SJSA1 (cell line): ENCODE data around the gene NCOA7. TPM values are rescaled to one million over a fixed set of nuclear protein-coding genes. Genes with fewer than 3 reads are reported as not detected.
"Not testable (repeated sequence)": the region's sequence is repeated elsewhere in the genome, so short reads cannot be mapped to it uniquely, and the experiment has no call there.

Source experiments
- DNase-seq, 2 experiments: peaks; one replicate each; pipeline ENCODE4 v3.0.0-alpha.2; 2015 to 2020; ENCODE audit warnings: low spot score in 2 of 2, low read depth in 1 of 2
- H3K27ac ChIP-seq: fragments of 250-450 bp; sonication (Bioruptor Pico); 2 replicates; pipeline ENCODE4 v1.5.1; 2020; ENCODE audit warnings: mild to moderate bottlenecking, moderate library complexity
- H3K27me3 ChIP-seq: fragments of 250-450 bp; sonication (Bioruptor Pico); replicated peaks from 2 replicates; pipeline ENCODE4 v1.5.1; 2020; ENCODE audit warnings: mild to moderate bottlenecking, moderate library complexity
- H3K36me3 ChIP-seq: fragments of 250-450 bp; sonication (Bioruptor Pico); 2 replicates; pipeline ENCODE4 v1.5.1; 2020; ENCODE audit warnings: mild to moderate bottlenecking
- H3K4me1 ChIP-seq: fragments of 250-450 bp; sonication (Bioruptor Pico); replicated peaks from 2 replicates; pipeline ENCODE4 v1.6.1; 2021; ENCODE audit warnings: mild to moderate bottlenecking
- H3K4me3 ChIP-seq: fragments of 250-450 bp; sonication (Bioruptor Pico); 2 replicates; pipeline ENCODE4 v1.5.1; 2020; ENCODE audit warnings: mild to moderate bottlenecking
- H3K9me3 ChIP-seq: fragments of 250-450 bp; sonication (Bioruptor Pico); replicated peaks from 2 replicates; pipeline ENCODE4 v1.5.1; 2020; ENCODE audit warnings: mild to moderate bottlenecking
- total RNA-seq: library from RNA; depleted of rRNA; stranded (reverse); fragments of >200 nt; shearing (Covaris generic); gene quantifications from 2 replicates; pipeline ENCODE4 v1.2.3, GENCODE V29; 2014

NCOA7 gene
- total RNA-seq, 1 experiment from 2014 or later: 8.5 TPM

DNA sequence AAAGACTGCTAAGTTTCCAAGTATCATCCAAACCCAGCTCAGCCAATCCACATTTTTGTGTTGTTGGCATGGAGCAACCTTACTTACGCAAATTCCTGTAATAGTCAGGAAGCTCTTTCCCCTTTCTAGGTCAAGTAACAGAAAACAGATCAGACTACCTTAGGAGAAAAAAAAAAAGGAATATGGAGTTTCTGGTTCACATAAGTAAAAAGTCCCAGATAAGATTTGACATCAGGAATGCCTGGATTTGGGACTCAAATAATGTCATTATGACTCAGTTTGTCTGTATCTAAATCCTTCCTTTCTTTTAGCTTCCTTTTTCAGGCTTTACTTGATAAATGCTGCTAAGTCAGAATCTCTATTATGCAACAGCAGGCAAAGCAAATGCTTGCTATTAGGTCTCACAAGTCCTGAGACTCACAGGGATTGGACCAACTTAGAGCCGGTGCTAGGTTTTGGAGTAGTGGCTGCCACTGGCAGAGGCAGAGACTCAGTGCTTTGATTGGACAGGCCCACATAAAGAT, 44.5 kb downstream of the NCOA7 start:
- no peaks in the 10 kb centered on the region for H3K36me3 ChIP-seq
- H3K9me3 ChIP-seq: no peaks in the 10 kb centered on the region
- DNase-seq: no peak
- no peaks in the 10 kb centered on the region for H3K27me3 ChIP-seq
- H3K4me3 ChIP-seq: no peak overlapping the region
- H3K4me1 ChIP-seq: no peaks in the 10 kb centered on the region
- no peak overlapping the region for H3K27ac ChIP-seq

DNA sequence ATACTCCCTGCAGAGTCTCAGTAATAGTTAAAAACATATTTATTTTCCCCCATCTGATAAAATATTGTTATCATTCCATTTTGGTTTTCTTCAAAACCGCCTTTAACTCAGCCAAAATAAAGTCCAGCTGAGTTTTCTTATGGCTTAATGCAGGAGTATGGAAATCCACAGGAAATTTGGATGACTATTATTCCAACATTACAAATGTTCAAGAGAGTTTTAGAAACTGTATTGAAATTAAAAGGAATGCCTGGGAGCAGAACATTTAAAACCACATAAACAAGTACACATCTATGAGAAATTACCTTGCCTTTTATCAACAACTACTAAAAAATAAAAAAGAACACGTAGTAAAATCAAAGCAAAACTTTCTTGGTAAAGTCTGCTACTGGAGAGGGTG, 45.7 kb downstream of the NCOA7 start:
- Histone ChIP-seq H3K27me3 (no peaks in the 10 kb centered on the region), H3K9me3 (no peaks in the 10 kb centered on the region), H3K27ac (no peak overlapping the region), H3K4me1 (no peaks in the 10 kb centered on the region), H3K4me3 (no peak overlapping the region), H3K36me3 (no peaks in the 10 kb centered on the region)
- no peak for DNase-seq

- H3K27me3 ChIP-seq: no peaks in the 10 kb centered on the region
- DNase-seq: no peak
- H3K4me3 ChIP-seq: no peak overlapping the region
- H3K27ac ChIP-seq: no peak overlapping the region
- no peaks in the 10 kb centered on the region for H3K9me3 ChIP-seq
- H3K36me3 ChIP-seq: no peaks in the 10 kb centered on the region
- no peaks in the 10 kb centered on the region for H3K4me1 ChIP-seq
Measured at GRCh38 chr6:125839471-125839870, 48.7 kb downstream of the NCOA7 start.

DNA sequence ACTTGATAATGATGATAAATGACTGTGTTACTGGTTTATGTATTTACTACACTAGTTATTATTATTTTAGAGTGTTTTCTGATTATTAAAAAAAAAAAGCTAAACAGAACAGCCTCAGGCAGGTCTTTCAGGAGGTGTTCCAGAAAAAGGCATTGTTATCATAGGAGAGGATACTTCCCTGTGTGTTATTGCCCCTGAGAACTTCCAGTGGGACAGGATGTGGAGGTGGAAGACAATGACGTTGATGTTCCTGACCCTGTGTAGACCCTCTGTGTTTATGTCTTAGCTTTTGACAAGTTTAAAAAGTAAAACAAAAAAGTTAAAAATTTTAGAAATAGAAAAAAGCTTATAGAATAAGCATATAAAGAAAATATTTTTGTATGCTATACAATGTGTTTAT, 49.1 kb downstream of the NCOA7 start:
- Histone ChIP-seq H3K9me3 (no peaks in the 10 kb centered on the region), H3K27me3 (no peaks in the 10 kb centered on the region), H3K27ac (no peak overlapping the region), H3K36me3 (no peaks in the 10 kb centered on the region), H3K4me3 (no peak overlapping the region), H3K4me1 (no peaks in the 10 kb centered on the region)
- no peak for DNase-seq

DNA sequence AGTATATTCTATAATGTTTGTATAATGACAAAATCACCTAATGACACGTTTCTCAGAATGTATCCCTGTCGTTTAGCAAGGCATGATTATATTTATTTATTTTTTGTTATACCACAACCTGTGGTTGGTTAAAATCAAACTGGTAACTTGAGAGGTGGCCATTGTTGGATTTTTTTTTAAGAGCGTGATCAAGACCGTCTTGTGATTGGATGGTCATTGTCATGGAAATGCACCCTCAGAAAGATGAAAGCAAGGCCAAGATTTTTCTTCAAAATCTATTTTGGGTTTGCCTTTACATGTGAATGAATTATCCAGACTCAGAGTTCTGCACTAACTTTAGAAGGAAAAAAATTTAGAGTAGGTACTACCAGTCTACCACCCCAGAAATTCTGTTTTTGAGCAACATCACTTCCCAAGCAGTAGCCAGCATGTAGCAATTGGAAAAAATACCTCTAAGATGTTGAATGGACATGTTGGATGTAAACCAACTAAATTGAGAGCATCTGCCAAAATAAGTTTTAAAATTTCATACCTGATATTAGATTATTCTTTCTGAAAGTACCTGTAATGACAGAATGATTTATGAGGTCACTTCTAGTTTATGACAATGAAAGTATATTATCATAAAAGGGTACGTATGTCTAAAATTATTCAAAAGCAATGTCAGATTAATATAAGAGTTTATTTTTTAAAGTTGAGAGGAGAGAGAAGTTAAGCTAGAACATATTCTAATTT, 50.8 kb downstream of the NCOA7 start:
- DNase-seq: no peak
- Histone ChIP-seq H3K4me3 (no peak overlapping the region), H3K27me3 (no peaks in the 10 kb centered on the region), H3K27ac (no peak overlapping the region), H3K4me1 (no peaks in the 10 kb centered on the region), H3K36me3 (no peaks in the 10 kb centered on the region), H3K9me3 (no peaks in the 10 kb centered on the region)

DNA sequence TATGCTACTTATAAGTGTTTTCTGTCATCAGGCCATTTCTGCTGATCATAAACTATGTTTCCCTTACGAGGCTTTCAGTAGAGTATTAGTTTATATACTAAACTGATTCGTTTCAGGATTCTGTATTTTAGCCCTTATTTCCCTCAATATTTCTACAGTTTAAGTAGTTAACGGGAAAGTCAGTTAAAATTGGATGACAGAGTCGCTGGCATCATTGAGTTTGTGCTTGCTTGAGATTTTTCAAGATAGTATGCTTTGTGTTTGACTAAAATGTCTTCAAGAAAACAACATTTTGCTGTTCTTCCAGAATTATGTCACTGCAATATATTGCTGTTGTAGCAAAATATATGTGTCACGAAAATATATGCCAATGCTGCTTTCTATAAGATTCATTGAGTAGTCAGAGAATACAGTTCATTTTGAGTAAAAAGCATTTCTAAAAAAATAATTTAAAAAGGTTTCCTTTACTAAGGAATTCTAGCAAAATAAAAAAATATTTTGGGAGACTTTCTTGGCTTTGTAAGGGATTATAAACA, 51.4 kb downstream of the NCOA7 start:
- no peaks in the 10 kb centered on the region for H3K4me1 ChIP-seq
- no peaks in the 10 kb centered on the region for H3K27me3 ChIP-seq
- H3K27ac ChIP-seq: no peak overlapping the region
- no peaks in the 10 kb centered on the region for H3K36me3 ChIP-seq
- no peak overlapping the region for H3K4me3 ChIP-seq
- no peak for DNase-seq
- H3K9me3 ChIP-seq: no peaks in the 10 kb centered on the region

DNA sequence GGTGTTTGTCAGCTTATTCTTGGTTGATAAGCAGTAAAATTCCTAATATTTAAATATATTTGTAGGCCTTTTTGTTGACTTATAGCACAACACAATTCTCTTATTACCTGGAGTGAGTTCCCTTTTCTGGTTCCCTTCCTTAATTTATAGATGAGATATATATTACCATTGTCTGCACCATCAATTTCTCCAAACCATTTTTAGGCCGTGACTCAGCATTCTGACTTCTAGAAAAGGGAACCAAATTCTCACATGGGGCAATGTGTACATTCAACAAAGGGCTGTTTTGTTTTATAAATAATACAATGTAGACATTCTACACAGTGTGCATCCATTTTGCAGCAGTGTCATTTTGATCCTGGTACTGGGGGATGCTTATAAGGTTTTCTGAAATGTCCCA, 52.8 kb downstream of the NCOA7 start:
- no peak overlapping the region for H3K27ac ChIP-seq
- no peaks in the 10 kb centered on the region for H3K4me1 ChIP-seq
- H3K9me3 ChIP-seq: no peaks in the 10 kb centered on the region

GRCh38 chr6:125844989-125845388, 54.2 kb downstream of the NCOA7 start:
- H3K4me3 ChIP-seq: no peak overlapping the region
- DNase-seq: no peak
- H3K9me3 ChIP-seq: no peaks in the 10 kb centered on the region
- no peaks in the 10 kb centered on the region for H3K36me3 ChIP-seq
- H3K27me3 ChIP-seq: no peaks in the 10 kb centered on the region
- H3K4me1 ChIP-seq: no peaks in the 10 kb centered on the region
- H3K27ac ChIP-seq: no peak overlapping the region

More for the DNA sequence above, 52.8 kb downstream of the NCOA7 start:
- no peaks in the 10 kb centered on the region for H3K27me3 ChIP-seq
- no peaks in the 10 kb centered on the region for H3K36me3 ChIP-seq
- H3K4me3 ChIP-seq: no peak overlapping the region
- DNase-seq: no peak

- no peaks in the 10 kb centered on the region for H3K27me3 ChIP-seq
- no peaks in the 10 kb centered on the region for H3K36me3 ChIP-seq
- H3K9me3 ChIP-seq: no peaks in the 10 kb centered on the region
- no peaks in the 10 kb centered on the region for H3K4me1 ChIP-seq
- no peak overlapping the region for H3K27ac ChIP-seq
- no peak for DNase-seq
- H3K4me3 ChIP-seq: no peak overlapping the region
Measured at GRCh38 chr6:125846292-125847024, 55.7 kb downstream of the NCOA7 start.

DNA sequence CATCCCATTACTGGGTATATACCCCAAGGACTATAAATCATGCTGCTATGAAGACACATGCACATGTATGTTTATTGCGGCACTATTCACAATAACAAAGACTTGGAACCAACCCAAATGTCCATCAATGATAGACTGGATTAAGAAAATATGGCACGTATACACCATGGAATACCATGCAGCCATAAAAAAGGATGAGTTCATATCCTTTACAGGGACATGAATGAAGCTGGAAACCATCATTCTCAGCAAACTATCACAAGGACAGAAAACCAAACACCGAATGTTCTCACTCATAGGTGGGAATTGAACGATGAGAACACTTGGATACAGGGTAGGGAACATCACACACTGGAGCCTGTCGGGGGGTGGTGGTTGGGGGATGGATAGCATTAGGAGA, 57.5 kb downstream of the NCOA7 start:
- H3K4me1 ChIP-seq, H3K9me3 ChIP-seq, DNase-seq, H3K27ac ChIP-seq, H3K36me3 ChIP-seq, H3K4me3 ChIP-seq, H3K27me3 ChIP-seq: not testable (repeated sequence)

DNA sequence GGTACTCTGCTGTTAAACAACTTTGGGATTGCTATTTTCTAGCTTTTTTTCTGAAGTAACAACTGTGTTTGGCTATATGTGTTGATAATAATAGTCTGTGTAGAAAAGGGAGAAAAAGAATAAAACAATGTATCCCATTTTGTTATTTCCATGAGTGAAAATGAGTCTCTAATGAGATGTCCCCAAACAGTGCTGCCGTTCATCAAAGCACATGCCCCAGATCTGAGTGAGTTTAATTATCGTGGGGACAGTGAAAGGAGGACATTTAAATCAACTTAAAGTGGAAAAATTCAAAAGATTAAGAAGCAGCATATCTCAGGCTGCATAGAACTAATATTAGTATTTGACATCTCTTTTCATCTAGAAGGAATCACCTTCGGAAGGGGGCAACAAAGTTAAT, 59.6 kb downstream of the NCOA7 start:
- Histone ChIP-seq H3K4me3 (no peak overlapping the region), H3K27me3 (no peaks in the 10 kb centered on the region), H3K27ac (no peak overlapping the region), H3K4me1 (no peaks in the 10 kb centered on the region), H3K9me3 (no peaks in the 10 kb centered on the region), H3K36me3 (no peaks in the 10 kb centered on the region)
- DNase-seq: no peak

GRCh38 chr6:125852587-125852986, 61.8 kb downstream of the NCOA7 start:
- H3K4me1 ChIP-seq: no peaks in the 10 kb centered on the region
- no peak for DNase-seq
- no peak overlapping the region for H3K4me3 ChIP-seq
- H3K27ac ChIP-seq: no peak overlapping the region
- no peaks in the 10 kb centered on the region for H3K36me3 ChIP-seq
- no peaks in the 10 kb centered on the region for H3K9me3 ChIP-seq
- no peaks in the 10 kb centered on the region for H3K27me3 ChIP-seq

- DNase-seq: no peak
- Histone ChIP-seq H3K9me3 (no peaks in the 10 kb centered on the region), H3K27me3 (no peaks in the 10 kb centered on the region), H3K4me3 (no peak overlapping the region), H3K27ac (no peak overlapping the region), H3K4me1 (no peaks in the 10 kb centered on the region), H3K36me3 (no peaks in the 10 kb centered on the region)
Measured at GRCh38 chr6:125853168-125853567, 62.4 kb downstream of the NCOA7 start.

GRCh38 chr6:125853756-125854155, 63.0 kb downstream of the NCOA7 start:
- H3K36me3 ChIP-seq: no peaks in the 10 kb centered on the region
- H3K4me1 ChIP-seq: no peaks in the 10 kb centered on the region
- no peak overlapping the region for H3K27ac ChIP-seq
- DNase-seq: no peak
- no peaks in the 10 kb centered on the region for H3K9me3 ChIP-seq
- no peaks in the 10 kb centered on the region for H3K27me3 ChIP-seq
- no peak overlapping the region for H3K4me3 ChIP-seq
